Measurements from ENCODE around the gene ARHGAP26.

DNA sequence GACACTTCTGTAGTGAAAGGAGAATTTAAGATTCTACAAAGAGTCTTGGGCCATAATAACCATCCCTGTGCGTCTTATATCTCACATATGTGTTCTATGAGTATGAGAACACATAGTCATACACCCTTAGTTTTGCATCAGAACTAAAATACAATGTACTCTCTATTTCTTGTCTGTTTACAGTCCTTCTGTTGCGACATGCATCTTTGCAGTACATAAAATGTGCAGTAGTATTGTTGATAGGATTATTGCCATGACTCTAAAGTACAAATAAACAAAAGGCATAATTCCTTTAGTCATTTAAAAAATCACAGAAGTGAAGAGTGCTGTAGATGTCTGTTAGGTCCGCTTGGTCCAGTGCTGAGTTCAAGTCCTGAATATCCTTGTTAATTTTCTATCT, 431.4 kb downstream of the ARHGAP26 start:
- TF ChIP-seq, protein P1, sequence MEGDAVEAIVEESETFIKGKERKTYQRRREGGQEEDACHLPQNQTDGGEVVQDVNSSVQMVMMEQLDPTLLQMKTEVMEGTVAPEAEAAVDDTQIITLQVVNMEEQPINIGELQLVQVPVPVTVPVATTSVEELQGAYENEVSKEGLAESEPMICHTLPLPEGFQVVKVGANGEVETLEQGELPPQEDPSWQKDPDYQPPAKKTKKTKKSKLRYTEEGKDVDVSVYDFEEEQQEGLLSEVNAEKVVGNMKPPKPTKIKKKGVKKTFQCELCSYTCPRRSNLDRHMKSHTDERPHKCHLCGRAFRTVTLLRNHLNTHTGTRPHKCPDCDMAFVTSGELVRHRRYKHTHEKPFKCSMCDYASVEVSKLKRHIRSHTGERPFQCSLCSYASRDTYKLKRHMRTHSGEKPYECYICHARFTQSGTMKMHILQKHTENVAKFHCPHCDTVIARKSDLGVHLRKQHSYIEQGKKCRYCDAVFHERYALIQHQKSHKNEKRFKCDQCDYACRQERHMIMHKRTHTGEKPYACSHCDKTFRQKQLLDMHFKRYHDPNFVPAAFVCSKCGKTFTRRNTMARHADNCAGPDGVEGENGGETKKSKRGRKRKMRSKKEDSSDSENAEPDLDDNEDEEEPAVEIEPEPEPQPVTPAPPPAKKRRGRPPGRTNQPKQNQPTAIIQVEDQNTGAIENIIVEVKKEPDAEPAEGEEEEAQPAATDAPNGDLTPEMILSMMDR (IDR thresholded peaks at IDR 0.05): no peak
- no peak for TF ChIP-seq POLR2A (IDR thresholded peaks at IDR 0.05)
